Stimulated activated naive CD8-positive, alpha-beta T cell treated with anti-CD3 and anti-CD28 coated beads, Interleukin-15, amount 100 ng/mL, for 72 hours (primary cell): ENCODE measurements around the gene NDUFV2.
A peak's percentile ranks its signal among the peaks of the same experiment; 100 is the strongest.
"Not testable (repeated sequence)": the region's sequence is repeated elsewhere in the genome, so short reads cannot be mapped to it uniquely, and the experiment has no call there.

Experiments used
- ATAC-seq: fragments of 150-1000 bp; cut with Tn5 transposase; 2 replicates; pipeline ENCODE4 v1.10.0; 2021; ENCODE audit warnings: mild to moderate bottlenecking, moderate library complexity
- DNase-seq, 2 donors: peaks; one replicate each; pipeline ENCODE4 v3.0.0; 2021 to 2022
- H3K27ac Mint-ChIP-seq, 2 donors: one replicate each; pipeline ENCODE4 v1.8.0; 2022; ENCODE audit warnings: mild to moderate bottlenecking in 2 of 2, mixed read lengths in 2 of 2, moderate library complexity in 2 of 2
- H3K27me3 Mint-ChIP-seq: one replicate; pipeline ENCODE4 v1.8.0; 2022; ENCODE audit warnings: mixed read lengths
- H3K4me1 Mint-ChIP-seq: one replicate; pipeline ENCODE4 v1.8.0; 2022; ENCODE audit warnings: mild to moderate bottlenecking, mixed read lengths
- H3K4me3 Mint-ChIP-seq, 2 donors: one replicate each; pipeline ENCODE4 v1.8.0; 2022; ENCODE audit warnings: mild to moderate bottlenecking in 2 of 2, mixed read lengths in 2 of 2, moderate library complexity in 1 of 2
- H3K9me3 Mint-ChIP-seq, 2 donors: one replicate each; pipeline ENCODE4 v1.8.0; 2022; ENCODE audit warnings: mixed read lengths in 2 of 2

Gene NDUFV2

DNA sequence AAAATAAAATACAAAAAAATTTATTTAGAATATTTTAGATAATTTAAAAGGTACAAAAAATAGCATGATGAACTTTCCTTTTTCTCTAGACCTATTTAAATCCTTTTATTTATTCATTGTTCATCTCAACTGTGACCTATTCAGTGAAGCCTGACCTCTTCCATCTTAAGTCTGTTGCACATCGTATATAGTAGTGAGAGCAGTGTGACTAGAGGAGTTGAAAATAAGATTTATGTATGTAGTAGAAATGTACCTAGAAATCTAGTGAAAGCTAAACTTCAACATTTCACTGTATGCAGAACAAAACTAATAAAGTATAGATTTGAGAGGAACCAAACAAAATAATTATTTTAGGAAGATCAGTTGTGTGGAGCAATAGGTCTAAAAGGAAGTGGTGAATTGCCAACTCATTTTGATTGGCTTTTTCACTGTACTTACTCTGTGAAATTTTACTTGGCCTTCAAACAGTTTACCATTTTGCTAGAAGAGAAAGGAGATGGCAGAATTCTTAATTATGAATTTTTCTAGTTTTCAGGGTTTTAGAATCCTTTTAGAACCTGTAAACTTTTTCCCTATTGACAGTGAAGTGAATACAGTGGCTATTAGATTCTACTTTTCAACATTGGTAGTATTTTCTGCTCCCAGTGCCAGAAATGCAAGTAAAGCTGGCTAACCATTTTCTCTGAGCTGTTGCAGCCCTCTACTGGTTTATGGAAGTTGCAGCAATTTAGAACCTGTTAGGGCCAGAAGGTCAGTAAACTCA, 45.1 kb downstream of the NDUFV2 start:
- Mint-ChIP-seq H3K4me3 (peak overlapping the region; percentile 49 to 60), H3K27ac (peak overlapping the region in 1 of 2 donors; percentile 71), H3K27me3 (no peaks in the 10 kb centered on the region), H3K9me3 (no peaks in the 10 kb centered on the region), H3K4me1 (peaks cover 82% of the 10 kb centered on the region)
- peak; percentile 69 for ATAC-seq
- peak; percentile 29 to 32 for DNase-seq

DNA sequence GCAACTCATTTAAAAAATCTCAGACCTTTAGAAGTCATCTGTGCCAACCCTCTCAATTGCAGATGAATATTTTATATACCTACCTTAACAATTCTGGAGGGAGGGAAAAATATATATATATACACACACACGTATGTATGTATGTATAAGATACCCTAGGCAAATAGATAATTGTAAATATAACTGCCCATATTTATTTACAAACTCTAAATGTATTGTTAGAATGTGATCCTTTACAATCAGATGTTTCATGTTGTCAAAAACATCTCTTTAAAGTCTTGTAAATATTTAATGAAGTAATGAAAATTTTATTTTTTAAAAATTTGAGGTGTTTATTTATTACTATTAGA, 45.7 kb downstream of the NDUFV2 start:
- H3K9me3 Mint-ChIP-seq, result no peaks in the 10 kb centered on the region
- H3K4me1 Mint-ChIP-seq, result peaks cover 83% of the 10 kb centered on the region
- ATAC-seq (no peak), DNase-seq (no peak)
- peak overlapping the region in 1 of 2 donors; percentile 60 for H3K4me3 Mint-ChIP-seq
- peak overlapping the region in 1 of 2 donors; percentile 71 for H3K27ac Mint-ChIP-seq
- H3K27me3 Mint-ChIP-seq, result no peaks in the 10 kb centered on the region

DNA sequence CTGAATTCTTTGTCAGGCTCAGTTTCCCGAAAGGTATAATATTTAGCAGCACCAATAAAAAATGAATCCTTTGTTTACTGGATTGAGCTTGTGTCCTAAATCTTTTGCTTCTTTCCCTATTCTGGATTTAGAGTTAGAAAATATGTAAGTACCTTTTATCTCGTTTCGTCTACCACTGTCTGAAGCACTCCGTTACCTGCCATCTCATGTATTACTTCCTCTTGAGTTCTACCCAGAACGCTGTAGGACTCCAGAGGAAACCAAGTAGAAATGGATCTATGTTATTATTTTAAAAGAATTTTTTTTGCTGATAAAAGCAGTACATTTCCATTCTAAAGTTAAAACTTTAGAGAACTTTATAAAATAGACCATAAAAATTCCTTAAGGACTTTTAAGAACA, 47.6 kb downstream of the NDUFV2 start:
- ATAC-seq, result no peak
- H3K27ac Mint-ChIP-seq, result peak overlapping the region in 1 of 2 donors; percentile 9
- peaks cover 0 to 5% of the 10 kb centered on the region in 2 donors for H3K9me3 Mint-ChIP-seq
- peak overlapping the region; percentile 50 to 74 for H3K4me3 Mint-ChIP-seq
- H3K27me3 Mint-ChIP-seq, result no peaks in the 10 kb centered on the region
- DNase-seq, result no peak
- H3K4me1 Mint-ChIP-seq, result peaks cover 91% of the 10 kb centered on the region

DNA sequence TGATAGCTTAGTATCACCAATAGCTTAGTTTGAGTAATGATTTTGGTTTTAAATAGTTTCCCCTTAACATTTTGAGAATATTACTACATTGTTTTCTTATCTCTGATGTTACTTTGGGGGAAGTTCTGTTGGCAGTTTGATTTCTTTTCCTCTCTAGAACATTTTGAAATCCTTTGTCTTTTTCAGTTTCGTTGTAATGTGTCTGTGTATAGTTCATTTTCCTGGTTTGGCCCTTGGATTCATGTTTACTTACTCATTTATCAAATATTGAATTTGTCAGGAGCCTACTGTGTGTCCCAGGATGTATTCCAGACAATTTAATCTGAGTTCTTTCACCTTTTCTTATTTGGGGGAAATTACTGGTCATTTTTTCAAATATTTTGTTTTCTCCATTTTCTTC, 50.8 kb downstream of the NDUFV2 start:
- Mint-ChIP-seq H3K27ac (peak overlapping the region in 1 of 2 donors; percentile 52), H3K4me1 (peaks cover 94% of the 10 kb centered on the region), H3K27me3 (no peaks in the 10 kb centered on the region), H3K4me3 (no peak overlapping the region), H3K9me3 (peaks cover 0 to 5% of the 10 kb centered on the region in 2 donors)
- ATAC-seq (no peak), DNase-seq (no peak)

DNA sequence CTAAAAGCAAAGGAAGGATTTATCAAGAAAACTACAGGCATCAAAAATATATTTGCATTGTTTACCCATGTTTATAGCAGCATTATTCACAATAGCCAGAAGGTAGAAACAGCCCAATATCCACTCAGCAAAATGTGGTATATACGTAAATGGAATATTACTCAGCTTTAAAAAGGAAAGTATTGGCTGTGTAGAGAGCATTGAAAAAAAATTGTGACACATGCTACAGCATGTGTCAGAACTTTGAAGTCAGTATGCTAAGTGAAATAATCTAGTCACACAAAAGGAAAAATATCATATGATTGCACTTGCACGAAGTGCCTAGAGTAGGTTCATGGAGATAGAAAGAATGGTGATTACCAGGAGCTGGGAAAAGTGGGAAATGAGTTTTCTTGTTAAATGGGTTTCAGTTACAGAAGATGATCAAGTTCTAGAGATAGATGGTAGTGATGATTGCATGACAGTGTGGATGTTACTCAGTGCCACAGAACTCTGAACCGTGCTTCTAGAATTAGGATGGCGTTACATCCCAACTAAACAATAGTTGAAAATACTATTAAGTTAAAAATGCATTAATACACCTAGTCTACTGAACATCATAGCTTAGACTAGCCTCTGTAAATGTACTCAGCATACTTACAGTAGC, 54.2 kb downstream of the NDUFV2 start:
- Mint-ChIP-seq H3K27me3 (no peaks in the 10 kb centered on the region), H3K4me1 (peaks cover 78% of the 10 kb centered on the region), H3K4me3 (no peak overlapping the region), H3K9me3 (peaks cover 0 to 5% of the 10 kb centered on the region in 2 donors), H3K27ac (no peak overlapping the region)
- ATAC-seq (peak; percentile 63), DNase-seq (no peak)

DNA sequence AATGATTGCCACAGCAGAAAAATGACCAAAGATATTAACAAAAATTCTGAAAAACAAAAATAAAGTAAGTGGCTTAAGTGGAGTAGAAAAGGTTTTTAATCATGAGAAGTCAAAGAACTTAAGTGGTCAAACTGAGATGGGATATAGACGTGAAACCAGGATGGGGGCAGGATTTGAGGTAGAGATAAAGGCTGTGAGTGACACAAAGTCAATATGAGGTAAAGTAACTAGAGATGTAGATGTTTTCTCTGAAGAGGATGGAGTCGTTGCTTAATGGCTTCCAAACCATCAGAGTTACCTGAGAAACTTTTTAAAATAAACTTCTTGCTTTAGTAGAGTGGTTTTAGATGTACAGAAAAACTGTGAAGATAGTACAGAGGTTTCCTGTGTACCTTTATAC, 55.3 kb downstream of the NDUFV2 start:
- no peaks in the 10 kb centered on the region for H3K27me3 Mint-ChIP-seq

DNA sequence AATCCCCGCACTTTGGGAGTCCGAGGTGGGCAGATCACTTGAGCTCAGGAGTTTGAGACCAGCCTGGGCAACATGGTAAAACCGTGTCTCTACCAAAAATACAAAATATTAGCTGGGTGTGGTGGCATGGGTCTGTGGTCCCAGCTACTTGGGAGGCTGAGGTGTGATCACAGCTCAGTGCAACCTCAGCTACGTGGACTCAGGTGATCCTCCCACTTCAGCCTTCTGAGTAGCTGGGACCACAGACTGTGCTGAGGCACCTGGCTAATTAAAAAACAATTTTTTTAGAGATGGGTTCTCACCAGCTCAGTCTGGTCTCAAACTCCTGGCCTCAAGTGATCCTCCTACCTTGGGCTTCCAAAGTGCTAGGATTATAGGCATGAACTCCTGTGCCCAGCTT, 57.5 kb downstream of the NDUFV2 start:
- H3K4me1 Mint-ChIP-seq, result peaks cover 50% of the 10 kb centered on the region
- H3K27me3 Mint-ChIP-seq, result no peaks in the 10 kb centered on the region
- peaks cover 23 to 31% of the 10 kb centered on the region in 2 donors for H3K9me3 Mint-ChIP-seq
- H3K4me3 Mint-ChIP-seq, result no peak overlapping the region
- ATAC-seq (no peak), DNase-seq (no peak)
- no peak overlapping the region for H3K27ac Mint-ChIP-seq

More for the DNA sequence above, 55.3 kb downstream of the NDUFV2 start:
- no peak overlapping the region for H3K27ac Mint-ChIP-seq
- DNase-seq (no peak), ATAC-seq (no peak)
- H3K9me3 Mint-ChIP-seq, result peaks cover 9 to 10% of the 10 kb centered on the region in 2 donors
- no peak overlapping the region for H3K4me3 Mint-ChIP-seq
- peaks cover 67% of the 10 kb centered on the region for H3K4me1 Mint-ChIP-seq

DNA sequence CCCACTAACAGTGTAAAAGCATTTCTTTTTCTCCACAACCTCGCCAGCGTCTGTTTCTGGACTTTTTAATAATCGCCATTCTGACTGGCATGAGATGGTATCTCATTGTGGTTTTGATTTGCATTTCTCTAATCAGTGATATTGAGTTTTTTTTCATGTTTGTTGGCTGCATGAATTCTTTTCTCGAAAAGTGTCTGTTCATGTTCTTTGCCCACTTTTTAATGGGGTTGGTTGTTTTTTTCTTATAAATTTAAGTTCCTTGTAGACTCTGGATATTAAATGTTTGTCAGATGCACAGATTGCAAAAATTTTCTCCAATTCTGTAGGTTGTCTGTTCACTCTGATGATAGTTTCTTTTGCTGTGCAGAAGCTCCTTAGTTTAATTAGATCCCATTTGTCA, 60.2 kb downstream of the NDUFV2 start:
- ATAC-seq, DNase-seq, H3K27ac Mint-ChIP-seq, H3K27me3 Mint-ChIP-seq, H3K4me3 Mint-ChIP-seq: not testable (repeated sequence)
- Mint-ChIP-seq H3K4me1 (peaks cover 29% of the 10 kb centered on the region), H3K9me3 (peaks cover 28 to 40% of the 10 kb centered on the region in 2 donors)

DNA sequence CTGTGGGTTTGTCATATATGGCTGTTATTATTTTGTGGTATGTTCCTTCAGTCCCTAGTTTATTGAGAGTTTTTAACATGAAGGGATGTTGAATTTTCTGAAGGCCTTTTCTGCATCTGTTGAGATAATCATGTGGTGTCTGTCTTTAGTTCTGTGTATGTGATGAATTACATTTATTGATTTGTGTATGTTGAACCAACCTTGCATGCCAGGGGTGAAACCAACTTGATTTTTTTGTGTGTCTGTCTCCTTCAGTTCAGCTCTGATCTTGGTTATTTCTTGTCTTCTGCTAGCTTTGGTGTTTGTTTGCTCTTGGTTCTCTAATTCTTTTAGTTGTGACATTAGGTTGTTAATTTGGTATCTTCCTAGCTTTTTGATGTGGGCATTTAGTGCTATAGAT, 61.6 kb downstream of the NDUFV2 start:
- DNase-seq, H3K27ac Mint-ChIP-seq, ATAC-seq, H3K4me3 Mint-ChIP-seq, H3K27me3 Mint-ChIP-seq: not testable (repeated sequence)
- Mint-ChIP-seq H3K4me1 (peaks cover 29% of the 10 kb centered on the region), H3K9me3 (peaks cover 34 to 42% of the 10 kb centered on the region in 2 donors)

DNA sequence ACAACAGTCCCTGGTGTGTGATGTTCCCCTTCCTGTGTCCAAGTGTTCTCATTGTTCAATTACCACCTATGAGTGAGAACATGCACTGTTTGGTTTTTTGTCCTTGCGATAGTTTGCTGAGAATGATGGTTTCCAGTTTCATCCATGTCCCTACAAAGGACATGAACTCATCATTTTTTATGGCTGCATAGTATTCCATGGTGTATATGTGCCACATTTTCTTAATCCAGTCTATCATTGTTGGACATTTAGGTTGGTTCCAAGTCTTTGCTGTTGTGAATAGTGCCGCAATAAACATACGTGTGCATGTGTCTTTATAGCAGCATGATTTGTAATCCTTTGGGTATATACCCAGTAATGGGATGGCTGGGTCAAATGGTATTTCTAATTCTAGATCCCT, 63.4 kb downstream of the NDUFV2 start:
- not testable (repeated sequence) for H3K27ac Mint-ChIP-seq, H3K27me3 Mint-ChIP-seq, H3K4me3 Mint-ChIP-seq, DNase-seq, ATAC-seq
- peaks cover 38 to 42% of the 10 kb centered on the region in 2 donors for H3K9me3 Mint-ChIP-seq
- H3K4me1 Mint-ChIP-seq, result peaks cover 37% of the 10 kb centered on the region

DNA sequence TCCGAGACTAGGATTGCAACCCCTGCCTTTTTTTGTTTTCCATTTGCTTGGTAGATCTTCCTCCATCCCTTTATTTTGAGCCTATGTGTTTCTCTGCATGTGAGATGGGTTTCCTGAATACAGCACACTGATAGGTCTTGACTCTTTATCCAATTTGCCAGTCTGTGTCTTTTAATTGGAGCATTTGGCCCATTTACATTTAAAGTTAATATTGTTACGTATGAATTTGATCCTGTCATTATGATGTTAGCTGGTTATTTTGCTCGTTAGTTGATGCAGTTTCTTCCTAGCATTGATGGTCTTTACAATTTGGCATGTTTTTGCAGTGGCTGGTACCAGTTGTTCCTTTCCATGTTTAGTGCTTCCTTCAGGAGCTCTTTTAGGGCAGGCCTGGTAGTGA, 67.0 kb downstream of the NDUFV2 start:
- Mint-ChIP-seq H3K4me1 (peaks cover 63% of the 10 kb centered on the region), H3K9me3 (peaks cover 16 to 21% of the 10 kb centered on the region in 2 donors)
- H3K27ac Mint-ChIP-seq, ATAC-seq, H3K27me3 Mint-ChIP-seq, DNase-seq, H3K4me3 Mint-ChIP-seq: not testable (repeated sequence)

DNA sequence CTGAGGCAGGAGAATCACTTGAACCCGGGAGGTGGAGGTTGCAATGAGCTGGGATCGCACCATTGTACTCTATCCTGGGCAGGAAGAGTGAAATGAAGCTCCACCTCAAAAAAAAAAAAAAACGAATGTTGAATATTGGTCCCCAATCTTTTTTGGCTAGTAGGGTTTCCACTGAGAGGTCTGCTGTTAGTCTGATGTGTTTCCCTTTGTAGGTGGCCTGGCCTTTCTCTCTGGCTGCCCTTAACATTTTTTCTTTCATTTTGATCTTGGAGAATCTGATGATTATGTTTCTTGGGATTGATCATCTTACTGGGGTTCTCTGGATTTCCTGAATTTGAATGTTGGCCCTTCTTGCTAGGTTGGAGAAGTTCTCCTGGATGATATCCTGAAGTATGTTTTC, 69.4 kb downstream of the NDUFV2 start:
- H3K27me3 Mint-ChIP-seq, H3K27ac Mint-ChIP-seq, H3K4me3 Mint-ChIP-seq, DNase-seq, ATAC-seq: not testable (repeated sequence)
- peaks cover 7 to 13% of the 10 kb centered on the region in 2 donors for H3K9me3 Mint-ChIP-seq
- peaks cover 64% of the 10 kb centered on the region for H3K4me1 Mint-ChIP-seq

DNA sequence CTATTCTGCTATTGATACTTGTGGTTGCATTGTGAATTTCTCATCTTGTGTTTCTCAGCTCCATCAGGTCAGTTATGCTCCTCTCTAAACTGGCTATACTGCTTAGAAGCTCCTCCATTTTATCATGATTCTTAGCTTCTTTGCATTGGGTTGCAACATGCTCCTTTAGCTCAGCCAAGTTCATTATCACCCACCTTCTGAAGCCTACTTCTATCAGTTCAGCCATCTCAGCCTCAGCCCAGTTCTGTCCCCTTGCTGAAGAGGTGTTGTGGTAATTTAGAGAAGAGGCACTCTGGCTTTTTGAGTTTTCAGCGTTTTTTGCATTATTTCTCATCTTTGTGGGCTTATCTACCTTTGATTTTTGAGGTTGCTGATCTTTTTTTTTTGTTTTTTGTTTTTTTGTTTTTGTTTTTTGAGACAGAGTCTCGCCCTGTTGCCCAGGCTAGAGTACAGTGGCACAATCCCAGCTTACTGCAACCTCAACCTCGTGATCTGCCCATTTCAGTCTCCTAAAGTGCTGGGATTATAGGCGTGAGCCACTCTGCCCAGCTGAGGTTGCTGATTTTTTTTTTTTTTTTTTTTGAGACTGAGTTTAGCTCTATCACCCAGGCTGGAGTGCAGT, 70.1 kb downstream of the NDUFV2 start:
- no peak overlapping the region for H3K4me3 Mint-ChIP-seq

DNA sequence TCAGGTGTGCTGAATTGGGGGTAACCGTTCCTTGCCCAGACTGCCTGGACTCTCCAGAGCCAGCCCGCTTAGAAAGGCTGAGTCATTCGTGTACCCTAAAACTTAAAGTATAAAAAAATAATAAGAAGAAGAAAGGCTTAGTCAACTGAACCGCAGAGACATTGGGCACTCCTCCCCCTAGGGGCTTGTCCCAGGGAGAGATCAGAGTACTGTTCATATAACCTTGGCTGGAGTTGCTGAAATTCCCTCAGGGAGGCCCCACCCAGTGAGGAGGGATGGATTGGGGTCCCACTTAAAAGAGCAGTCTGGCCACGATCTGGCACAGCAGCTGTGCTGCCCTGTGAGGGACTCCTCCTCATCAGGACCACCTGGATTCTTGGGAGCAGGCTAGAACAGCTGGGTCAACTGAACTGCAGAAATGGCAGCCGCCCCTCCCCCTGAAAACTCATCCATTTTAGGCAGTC, 71.3 kb downstream of the NDUFV2 start:
- peaks cover 61% of the 10 kb centered on the region for H3K4me1 Mint-ChIP-seq
- H3K4me3 Mint-ChIP-seq, result no peak overlapping the region
- no peaks in the 10 kb centered on the region for H3K27me3 Mint-ChIP-seq
- ATAC-seq, result no peak
- no peak overlapping the region for H3K27ac Mint-ChIP-seq
- DNase-seq, result no peak
- peaks cover 0 to 4% of the 10 kb centered on the region in 2 donors for H3K9me3 Mint-ChIP-seq

More for the DNA sequence above, 70.1 kb downstream of the NDUFV2 start:
- peaks cover 63% of the 10 kb centered on the region for H3K4me1 Mint-ChIP-seq
- ATAC-seq, result no peak
- H3K27me3 Mint-ChIP-seq, result no peaks in the 10 kb centered on the region
- DNase-seq, result no peak
- H3K27ac Mint-ChIP-seq, result no peak overlapping the region
- H3K9me3 Mint-ChIP-seq, result peaks cover 3 to 10% of the 10 kb centered on the region in 2 donors

DNA sequence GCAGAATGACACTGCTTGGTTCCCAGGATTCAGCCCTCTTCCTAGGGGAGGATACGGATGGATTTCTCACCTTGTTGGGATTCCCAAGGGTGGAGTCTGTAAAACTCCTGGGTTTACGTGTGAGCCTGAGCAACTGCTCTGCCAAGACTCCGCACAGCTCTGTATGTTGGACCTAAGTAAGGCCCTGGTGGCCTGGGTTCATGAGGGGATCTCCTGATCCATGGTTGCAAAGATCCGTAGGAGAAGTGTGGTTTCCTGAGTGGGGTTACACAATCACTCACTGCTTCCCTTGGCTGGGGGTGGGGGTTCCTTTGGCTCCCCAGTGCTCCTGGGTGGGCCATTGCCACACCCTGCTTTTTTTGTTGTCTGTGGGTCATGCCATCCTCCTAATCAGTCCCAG, 71.8 kb downstream of the NDUFV2 start:
- no peaks in the 10 kb centered on the region for H3K27me3 Mint-ChIP-seq
- H3K4me3 Mint-ChIP-seq, result no peak overlapping the region
- ATAC-seq, result no peak
- H3K9me3 Mint-ChIP-seq, result peaks cover 0 to 4% of the 10 kb centered on the region in 2 donors
- no peak overlapping the region for H3K27ac Mint-ChIP-seq
- H3K4me1 Mint-ChIP-seq, result peaks cover 59% of the 10 kb centered on the region
- DNase-seq, result no peak

DNA sequence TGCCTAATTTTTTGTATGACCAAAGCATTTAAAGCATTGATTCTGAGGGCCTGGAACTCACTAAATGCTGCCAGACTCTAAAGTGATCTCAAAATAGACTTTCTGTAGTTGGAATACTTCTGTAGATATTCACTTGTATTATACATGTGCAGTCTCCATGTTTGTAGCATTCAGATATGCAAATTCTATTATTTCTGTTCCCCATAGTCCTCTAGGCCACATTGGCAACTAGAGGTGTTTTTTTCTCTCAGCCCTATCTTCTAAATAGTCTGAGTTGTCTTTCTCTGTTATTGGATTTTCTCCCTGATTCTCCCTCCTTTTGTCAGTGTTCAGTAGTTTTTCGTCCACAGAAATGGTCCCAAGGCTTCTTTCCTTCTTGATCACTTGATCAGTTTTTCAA, 72.6 kb downstream of the NDUFV2 start:
- DNase-seq, result no peak
- H3K27ac Mint-ChIP-seq, result no peak overlapping the region
- peaks cover 0 to 4% of the 10 kb centered on the region in 2 donors for H3K9me3 Mint-ChIP-seq
- peaks cover 60% of the 10 kb centered on the region for H3K4me1 Mint-ChIP-seq
- no peak overlapping the region for H3K4me3 Mint-ChIP-seq
- H3K27me3 Mint-ChIP-seq, result no peaks in the 10 kb centered on the region
- ATAC-seq, result no peak
